Activated T-helper 9 cell treated with anti-CD3 and anti-CD28 coated beads, Interleukin-2, amount 50 U/mL, for 16 hours (primary cell): ENCODE measurements around the gene JAML.
A peak's percentile ranks its signal among the peaks of the same experiment; 100 is the strongest.

Experiments used
- DNase-seq: peaks from one replicate; pipeline ENCODE4 v3.0.0-alpha.2; 2020; ENCODE audit warnings: low read depth

JAML gene

GRCh38 chr11:118145285-118146227, 79.3 kb downstream of the JAML start:
- DNase-seq, result peak; percentile 81

DNA sequence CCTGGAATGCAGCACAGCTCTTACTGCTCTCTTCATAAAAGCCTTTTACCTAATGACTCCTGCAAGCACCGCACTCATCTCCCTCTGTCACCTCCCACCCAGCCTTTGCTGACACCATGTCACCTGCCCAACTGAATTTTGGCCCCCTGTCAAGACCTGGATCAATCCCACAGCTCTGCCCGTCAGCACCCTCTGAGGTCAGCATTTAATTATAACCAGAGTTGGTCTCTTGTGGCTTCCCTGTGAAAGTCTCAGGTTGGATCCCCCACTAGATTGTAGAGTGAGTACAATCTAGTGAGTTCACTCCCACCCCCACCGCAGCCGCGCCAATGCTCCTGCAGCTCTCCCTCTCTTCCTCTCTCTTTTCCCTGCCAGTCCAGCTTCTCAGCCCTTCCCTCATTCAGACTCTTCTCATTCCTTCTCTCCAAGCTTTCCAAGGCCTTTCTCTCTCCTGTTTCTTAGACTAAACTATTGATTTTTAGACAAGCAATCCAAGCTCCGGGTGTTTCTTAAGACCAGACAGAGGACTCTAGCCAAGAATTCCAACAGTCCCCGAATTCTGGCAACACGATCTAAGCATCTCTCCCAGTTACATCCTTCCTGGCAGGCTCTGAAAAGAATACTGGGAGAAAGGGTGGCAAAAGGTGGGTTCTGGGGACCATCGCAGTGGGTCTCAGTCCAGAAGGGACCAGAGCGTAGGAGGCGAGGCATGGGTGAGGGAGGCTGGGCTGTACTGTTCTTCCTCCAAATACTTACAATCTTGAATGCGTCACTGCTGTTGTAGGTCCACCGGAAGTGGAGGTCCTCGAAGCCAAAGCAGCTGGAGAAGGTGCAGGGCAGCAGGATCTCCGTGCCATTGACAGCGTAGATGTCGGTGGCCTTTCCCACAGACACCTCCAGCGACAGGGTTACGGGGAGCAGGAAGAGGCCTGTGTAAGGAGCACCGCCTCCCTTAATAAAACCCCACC, 80.2 kb downstream of the JAML start:
- DNase-seq, result no peak
